Activated CD8-positive, alpha-beta memory T cell treated with anti-CD3 and anti-CD28 coated beads, Interleukin-2, amount 50 U/mL, for 1 hour (primary cell): ENCODE data around the gene SELENOV.

Experiments used
- DNase-seq: peaks from one replicate; pipeline ENCODE4 v3.0.0-alpha.2; 2020; ENCODE audit errors: extremely low read depth

Gene SELENOV

DNA sequence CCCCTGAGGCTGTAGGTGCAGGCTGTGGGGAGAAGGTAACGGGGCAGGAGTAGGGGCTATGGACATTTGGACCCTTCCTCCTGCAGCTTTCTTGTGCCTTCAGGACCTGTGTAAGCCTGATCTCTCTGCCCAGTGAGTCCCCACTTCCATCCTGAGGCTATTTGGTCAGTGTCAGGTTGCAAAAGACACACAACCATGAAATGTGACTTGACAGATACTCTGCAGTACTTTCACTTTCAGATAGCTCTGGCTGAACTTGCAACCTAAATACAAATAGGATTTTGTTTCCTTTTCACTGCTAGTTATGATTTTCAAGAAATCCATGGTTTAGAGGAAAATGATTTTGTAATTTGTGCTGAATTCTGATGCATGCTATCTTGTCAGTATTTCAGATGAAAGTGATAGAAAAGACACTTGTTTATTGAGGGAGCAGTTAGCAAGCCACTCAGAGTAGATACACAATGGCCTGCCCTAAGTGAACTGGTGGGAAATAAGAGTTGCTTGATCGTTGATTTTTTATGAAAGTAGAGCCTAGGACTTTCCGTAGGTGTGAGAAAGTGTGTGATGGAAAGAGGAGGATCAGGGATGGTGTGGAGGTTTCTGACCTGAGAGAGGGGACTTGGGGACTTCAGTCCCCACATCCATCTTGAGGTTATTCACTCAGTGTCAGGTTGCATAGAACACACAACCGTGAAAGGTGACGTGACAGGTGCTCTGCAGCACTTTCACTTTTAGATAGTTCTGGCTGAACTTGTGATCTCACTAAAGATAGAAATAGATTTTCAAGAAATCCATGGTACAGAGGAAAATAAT lies 43.1 kb downstream of the SELENOV start:
- DNase-seq = no peak

DNA sequence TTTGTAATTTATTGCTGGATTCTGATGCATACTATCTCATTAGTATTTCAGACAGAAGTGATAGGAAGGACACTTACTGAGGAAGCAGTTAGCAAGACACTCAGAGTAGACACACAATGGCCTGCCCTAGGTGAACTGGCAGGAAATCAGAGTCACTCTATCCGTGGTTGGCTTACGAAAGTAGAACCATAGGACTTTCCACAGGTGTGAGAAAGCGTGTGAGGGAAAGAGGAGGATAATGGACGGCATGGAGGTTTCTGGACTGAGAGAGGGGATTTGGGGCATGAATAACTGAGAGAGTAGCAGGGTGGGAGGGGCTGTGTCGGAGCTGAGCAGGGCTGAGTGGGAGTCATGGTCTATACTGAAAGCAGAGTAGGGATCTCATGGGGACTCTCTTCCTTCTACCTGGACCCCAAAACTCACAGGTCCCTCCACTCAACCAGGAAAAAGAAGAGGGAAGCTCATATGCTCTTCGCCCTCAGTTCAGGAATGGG lies 43.7 kb downstream of the SELENOV start:
- DNase-seq = no peak

DNA sequence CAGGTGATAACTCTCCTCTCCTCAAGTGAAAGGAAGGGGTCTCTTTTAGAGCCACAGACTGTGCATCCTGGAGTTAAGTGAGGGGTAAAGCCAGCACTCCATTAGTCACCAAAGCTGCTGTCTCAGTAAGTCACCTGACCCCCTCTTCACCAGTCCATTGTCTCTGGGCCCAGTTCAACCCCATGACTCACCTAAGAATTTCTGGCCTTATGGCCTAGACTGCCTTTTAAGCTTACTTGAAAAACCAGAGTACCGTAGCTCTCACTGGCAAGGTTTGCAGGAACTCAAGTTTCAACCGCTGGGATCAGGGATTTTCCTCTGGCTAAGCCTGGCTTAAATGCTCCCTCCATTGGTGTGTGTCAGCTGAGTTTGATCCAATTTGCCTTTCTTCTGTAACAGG lies 48.5 kb downstream of the SELENOV start:
- DNase-seq = no peak

DNA sequence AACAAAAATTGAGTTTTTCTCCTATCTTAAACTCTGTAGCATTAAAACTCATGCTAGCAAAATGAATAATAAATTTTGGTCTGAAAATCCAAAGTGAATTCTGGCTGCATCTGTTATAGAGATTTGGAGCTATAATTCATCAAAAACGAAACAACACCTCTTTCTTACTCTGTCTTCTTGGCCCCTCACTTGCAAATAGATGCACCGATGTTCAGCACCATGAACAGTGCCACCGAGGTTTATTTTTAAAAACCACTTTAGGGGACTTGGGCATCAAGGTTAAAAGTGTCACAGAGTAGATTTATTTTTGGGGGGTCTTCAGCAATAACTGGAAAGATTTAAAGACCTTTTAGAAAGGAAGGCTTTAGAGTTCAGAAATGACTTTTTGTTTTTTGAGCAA lies 51.1 kb downstream of the SELENOV start:
- no peak for DNase-seq

DNA sequence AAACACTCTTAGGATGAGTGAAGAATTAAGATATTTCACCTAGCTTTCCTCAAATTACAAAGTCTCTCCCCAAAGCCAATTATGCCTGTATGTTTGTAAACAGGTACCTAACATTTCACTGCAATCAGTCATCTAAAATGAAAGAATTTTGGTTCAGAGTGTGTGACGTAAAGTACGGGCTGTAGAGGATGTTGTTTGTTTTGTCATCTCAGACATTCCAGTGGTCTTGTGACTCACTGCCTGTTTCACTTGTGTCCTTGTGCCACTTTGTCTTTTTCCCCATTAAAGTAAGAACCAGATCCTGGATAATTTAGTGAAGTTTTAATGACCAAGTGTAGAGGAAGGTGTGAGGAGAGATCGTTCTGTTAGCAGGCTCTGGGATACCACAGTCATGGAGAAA lies 53.7 kb downstream of the SELENOV start:
- DNase-seq = no peak
